NK-92 (cell line): ENCODE data around the gene UGT1A3.
"Not testable (repeated sequence)": the region's sequence is repeated elsewhere in the genome, so short reads cannot be mapped to it uniquely, and the experiment has no call there.

Experiments used
- DNase-seq: peaks from one replicate; lab custom pipeline; 2025; ENCODE audit not compliant: unreplicated experiment; lab: John Stamatoyannopoulos, UW

UGT1A3 gene

GRCh38 chr2:233728723-233729301 is at the start of gene UGT1A3:
Gene UGT1A3 (plus strand): TSS chr2:233729042. CDS start chr2:233729127, 85 bp downstream.
- no peak for DNase-seq

DNA sequence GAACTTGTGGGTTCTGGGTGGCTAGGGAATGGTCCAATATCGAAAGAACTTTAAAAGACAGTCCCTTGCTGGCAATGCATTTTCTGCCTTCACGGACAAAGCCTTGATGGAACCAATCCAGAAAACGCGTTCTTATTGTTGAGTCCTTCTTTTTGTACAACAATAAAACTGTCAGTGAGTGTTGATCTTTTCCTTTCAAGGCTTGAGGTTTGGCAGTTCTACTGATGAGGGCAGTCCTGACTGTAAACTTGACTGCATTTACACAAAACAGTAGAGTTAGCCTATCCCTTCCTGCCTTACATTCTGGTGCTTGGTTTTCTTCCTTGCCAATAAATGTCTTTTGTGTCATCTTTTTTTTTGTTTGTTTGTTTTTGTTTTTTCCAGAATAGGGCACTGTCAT is 49.6 kb upstream of the UGT1A3 start:
- no peak for DNase-seq

GRCh38 chr2:233680361-233681045 is 48.3 kb upstream of the UGT1A3 start:
- no peak for DNase-seq

GRCh38 chr2:233681521-233682099 is 47.2 kb upstream of the UGT1A3 start, which contains the start of gene UGT1A7:
Gene UGT1A7 (plus strand): TSS chr2:233681901. CDS start chr2:233681938, 37 bp downstream.
- DNase-seq, result no peak

GRCh38 chr2:233684640-233685039 is 44.2 kb upstream of the UGT1A3 start:
- DNase-seq, result no peak

- DNase-seq, result no peak
These were observed 41.9 kb upstream of the UGT1A3 start for GRCh38 chr2:233686928-233687327.

DNA sequence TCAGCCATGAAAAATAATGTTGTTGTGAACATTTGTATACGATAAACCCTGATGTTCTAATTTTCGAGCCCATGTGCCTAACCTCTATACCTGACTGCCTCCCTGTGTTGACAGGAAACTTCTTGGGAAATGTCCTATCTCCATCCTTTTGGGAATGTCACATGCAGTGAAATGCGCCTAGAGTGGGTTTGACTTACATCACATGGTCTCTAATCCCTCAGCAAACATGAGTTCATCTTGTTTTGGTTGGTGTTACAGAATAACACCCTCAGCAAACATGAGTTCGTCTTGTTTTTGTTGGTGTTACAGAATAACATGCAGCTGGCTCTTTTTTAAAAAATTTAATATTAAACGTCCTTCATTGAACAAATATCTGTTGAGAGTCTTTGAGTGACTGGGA is 40.5 kb upstream of the UGT1A3 start:
- no peak for DNase-seq

GRCh38 chr2:233689031-233689430 is 39.8 kb upstream of the UGT1A3 start:
- no peak for DNase-seq

DNA sequence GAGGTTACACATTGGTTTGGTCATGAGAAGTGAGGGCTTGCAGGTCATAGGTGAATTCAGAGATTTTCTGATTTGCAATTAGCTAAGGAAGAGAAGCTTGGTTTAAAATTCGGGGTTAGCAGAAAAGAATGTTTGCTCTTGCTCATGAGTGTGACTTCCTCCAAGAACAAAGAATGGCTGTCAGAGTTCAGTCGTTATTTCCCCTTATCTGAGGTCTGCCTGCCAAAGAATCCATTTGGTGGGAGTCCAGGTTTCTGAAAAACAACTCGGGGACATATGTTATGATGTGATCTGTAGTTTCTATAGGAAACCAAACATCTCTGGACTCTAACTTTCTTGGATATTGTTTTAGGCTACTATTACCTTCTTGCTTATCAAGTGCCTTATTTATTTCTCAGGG is 39.3 kb upstream of the UGT1A3 start:
- DNase-seq, result no peak

DNA sequence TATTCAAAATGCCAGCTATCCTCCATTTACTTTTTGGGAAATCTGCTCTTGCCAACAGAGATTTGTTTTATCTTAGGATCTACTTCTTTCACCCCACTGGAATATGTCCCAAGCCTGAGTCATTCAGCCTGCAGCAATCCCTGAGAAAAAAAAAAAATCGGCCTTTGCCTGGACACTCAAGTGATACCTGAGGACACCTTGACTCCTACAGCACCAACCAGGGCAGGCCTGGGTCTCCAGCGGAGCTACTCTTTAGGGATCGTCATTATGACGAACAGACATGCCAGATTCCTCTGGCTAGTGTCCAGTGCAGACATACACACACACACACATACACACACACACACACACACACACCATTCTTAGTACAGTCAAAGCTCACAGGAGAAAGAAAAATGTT is 38.4 kb upstream of the UGT1A3 start:
- DNase-seq, result no peak

DNA sequence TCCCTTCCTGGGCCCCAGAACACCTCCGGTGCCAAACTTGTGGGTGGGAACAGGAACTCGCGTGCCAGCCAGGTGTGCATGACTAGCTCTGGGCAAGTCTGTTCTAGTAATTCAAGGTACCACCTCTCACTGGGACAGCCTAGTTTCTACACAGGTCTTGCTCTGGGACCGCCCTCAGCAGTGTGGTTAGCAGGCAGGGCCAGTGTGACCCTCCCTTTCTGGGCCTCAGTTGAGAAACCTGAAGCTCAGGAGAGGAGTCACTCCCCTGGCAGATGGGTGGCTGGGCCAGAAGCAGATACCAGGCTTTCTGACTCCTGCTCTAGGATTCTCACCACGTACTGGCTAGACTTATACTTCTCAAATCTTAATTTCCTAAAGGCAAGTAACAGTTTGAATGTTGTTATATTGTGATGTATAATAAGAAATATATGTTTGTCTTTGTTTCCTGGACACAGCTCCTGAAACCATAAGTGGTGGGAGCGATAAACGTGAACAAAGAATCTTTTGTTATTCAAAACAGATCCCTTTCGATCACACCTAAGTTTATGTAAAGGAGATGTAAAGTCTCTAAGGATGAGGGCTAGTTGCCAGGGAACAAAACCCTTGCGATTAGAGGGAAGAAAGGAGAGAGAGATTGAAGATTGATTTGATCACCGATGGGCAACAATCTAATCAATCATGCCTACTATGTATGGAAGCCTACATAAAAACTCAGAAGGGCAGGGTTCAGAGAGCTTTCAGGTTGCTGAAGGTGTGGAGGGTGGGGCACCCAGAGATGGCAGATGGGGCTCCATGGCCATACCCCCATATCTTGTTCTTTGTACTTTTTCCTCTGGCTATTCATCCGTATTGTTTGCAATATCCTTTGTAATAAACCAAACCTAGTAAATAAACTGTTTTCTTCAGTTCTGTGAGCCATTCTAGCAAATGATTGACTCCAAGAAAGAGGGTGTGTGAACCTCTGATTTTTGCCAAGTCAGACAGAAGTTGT is 37.1 kb upstream of the UGT1A3 start:
- DNase-seq, result no peak

- no peak for DNase-seq
These were observed 36.2 kb upstream of the UGT1A3 start, which contains the start of gene UGT1A6 for GRCh38 chr2:233692648-233693047. Gene UGT1A6 (plus strand): TSS chr2:233692890. CDS start chr2:233693005, 115 bp downstream.

- DNase-seq, result no peak
These were observed 34.9 kb upstream of the UGT1A3 start for GRCh38 chr2:233693963-233694362.

GRCh38 chr2:233698740-233699139 is 30.1 kb upstream of the UGT1A3 start:
- DNase-seq, result no peak

- DNase-seq, result no peak
These were observed 29.3 kb upstream of the UGT1A3 start for GRCh38 chr2:233699424-233700027.

GRCh38 chr2:233700028-233700635 is 28.7 kb upstream of the UGT1A3 start:
- DNase-seq, result no peak

DNA sequence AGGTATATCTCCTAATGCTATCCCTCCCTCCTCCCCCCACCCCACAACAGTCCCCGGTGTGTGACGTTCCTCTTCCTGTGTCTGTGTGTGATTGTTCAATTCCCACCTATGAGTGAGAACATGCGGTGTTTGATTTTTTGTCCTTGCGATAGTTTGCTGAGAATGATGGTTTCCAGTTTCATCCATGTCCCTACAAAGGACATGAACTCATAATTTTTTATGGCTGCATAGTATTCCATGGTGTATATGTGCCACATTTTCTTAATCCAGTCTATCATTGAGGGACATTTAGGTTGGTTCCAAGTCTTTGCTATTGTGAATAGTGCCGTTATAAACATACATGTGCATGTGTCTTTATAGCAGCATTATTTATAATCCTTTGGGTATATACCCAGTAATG is 28.0 kb upstream of the UGT1A3 start:
- DNase-seq, result not testable (repeated sequence)

GRCh38 chr2:233702238-233702637 is 26.6 kb upstream of the UGT1A3 start:
- DNase-seq, result no peak

GRCh38 chr2:233705911-233706506 is 22.8 kb upstream of the UGT1A3 start:
- DNase-seq, result no peak

DNA sequence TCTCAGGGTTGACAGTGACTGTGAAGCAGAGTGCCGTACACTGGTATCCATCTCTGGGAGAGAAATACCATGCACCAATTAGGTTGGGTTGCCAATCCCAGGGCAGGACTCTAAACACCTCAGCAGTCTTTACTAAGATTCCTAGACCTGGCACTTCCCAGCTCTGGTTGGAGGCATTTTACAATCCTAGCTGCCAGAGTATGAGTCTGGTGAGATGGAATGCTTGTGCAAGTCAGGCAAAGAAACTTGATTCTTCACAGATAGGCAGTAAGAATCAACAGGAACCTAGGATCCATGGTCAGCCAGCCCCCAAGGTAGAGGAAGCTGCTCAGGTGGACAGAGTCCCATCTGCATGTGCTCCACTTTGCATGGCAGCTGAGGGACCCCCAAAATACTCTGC is 22.1 kb upstream of the UGT1A3 start:
- no peak for DNase-seq
